NCI-H1930 (cell line): ENCODE results near the gene MCAM.
A peak's percentile ranks its signal among the peaks of the same experiment; 100 is the strongest.

Experiments used
- DNase-seq, 2 experiments: peaks; one replicate each; lab custom pipeline; 2025; lab: John Stamatoyannopoulos, UW

MCAM gene

DNA sequence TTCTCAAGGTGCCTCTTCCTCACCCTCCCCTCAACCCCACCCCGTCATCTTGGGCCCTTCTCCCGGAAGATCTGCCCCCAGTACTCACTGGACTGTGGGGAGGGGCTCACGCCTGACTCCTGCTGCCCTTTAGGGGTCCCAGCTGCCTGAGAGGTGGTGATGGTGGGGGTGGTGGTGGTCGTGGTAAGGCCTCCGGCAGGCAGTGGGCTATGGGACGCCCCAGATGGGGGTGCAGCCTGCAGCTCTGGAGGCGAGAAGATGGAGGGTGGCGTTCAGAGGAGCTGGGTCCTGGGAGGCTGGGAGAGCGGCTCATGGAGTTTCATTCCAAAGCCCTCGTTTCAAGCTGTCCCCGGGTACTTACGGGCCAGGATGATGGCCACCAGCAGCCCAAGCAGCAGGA, 28.8 kb upstream of the MCAM start:
- no peak for DNase-seq

DNA sequence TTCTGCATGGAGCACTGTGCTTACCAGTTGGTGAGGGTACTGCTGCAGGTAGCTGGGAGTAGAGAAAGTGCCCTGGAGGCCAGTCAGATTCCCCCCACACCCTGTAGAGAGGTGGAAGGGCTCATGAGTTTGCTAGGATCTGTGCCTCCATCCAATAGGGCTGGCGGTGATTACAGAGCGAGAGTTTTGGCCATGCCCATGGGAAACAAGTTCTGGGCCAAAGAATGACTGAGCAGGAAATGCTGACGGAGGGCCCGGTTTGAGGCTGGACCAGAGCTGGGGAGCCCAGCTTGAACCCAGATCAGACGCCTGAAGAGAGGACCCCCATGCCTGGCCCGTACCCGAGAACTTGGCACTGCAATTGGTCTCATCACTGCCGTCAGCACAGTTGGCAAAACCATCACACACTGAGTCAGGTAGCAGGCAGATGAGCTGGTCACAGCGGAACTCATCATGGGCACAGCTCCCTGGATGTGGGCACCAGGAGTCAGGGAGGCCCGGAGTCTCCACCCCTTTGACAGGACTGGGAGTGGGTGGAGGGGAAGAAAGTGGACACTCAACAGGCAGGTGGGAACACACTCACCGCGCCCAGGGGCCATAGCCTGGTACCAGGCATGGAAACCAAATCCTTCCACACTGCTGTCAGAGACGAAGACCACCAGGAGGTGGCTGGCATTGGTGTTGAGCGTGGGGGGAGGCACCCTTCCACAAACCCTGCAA, 27.5 kb upstream of the MCAM start:
- no peak for DNase-seq

- no peak for DNase-seq
These were observed 26.8 kb upstream of the MCAM start for GRCh38 chr11:119343726-119344125.

- no peak for DNase-seq
These were observed 25.6 kb upstream of the MCAM start for GRCh38 chr11:119342362-119343130.

- no peak for DNase-seq
These were observed 25.0 kb upstream of the MCAM start for GRCh38 chr11:119342023-119342300.

DNA sequence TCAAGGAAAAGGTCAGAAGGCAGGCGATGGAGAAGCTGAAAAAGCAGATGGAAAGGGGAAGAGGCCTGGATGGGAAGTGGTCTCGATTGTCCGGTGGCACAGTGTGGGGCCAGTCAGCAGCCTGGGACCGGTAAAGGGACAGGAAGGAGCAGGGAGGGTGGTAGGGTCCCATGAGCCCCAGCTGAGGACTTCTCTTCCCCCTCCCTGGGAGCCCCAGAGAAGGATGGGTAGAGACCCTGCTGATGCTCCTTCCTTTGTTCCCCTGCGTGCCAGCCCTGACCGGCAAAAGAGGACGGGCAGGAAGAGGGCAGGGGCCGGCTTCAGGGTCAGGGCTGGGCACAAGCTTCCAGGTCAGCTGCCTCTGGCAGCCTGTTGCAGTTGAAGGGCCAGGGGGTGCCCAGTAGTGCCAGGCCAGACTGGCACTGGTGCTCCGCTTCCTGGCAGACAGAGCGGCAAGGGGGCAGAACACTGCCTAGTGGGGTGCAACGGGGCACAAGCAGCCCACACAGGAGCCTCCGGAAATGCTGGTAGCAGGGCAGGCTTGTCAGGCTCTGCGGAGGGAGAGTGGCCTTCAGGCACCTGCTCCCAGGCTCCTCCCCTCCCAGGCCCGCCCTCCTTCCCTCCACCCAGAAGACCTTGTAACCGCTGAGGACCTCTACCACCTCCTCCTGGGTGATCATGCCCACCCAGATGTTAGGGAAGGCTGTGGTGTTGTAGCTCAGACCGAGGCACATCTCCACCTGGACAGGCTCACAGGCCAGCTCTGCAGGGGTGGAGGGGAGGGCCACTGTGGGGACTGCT, 24.5 kb upstream of the MCAM start:
- DNase-seq = no peak

DNA sequence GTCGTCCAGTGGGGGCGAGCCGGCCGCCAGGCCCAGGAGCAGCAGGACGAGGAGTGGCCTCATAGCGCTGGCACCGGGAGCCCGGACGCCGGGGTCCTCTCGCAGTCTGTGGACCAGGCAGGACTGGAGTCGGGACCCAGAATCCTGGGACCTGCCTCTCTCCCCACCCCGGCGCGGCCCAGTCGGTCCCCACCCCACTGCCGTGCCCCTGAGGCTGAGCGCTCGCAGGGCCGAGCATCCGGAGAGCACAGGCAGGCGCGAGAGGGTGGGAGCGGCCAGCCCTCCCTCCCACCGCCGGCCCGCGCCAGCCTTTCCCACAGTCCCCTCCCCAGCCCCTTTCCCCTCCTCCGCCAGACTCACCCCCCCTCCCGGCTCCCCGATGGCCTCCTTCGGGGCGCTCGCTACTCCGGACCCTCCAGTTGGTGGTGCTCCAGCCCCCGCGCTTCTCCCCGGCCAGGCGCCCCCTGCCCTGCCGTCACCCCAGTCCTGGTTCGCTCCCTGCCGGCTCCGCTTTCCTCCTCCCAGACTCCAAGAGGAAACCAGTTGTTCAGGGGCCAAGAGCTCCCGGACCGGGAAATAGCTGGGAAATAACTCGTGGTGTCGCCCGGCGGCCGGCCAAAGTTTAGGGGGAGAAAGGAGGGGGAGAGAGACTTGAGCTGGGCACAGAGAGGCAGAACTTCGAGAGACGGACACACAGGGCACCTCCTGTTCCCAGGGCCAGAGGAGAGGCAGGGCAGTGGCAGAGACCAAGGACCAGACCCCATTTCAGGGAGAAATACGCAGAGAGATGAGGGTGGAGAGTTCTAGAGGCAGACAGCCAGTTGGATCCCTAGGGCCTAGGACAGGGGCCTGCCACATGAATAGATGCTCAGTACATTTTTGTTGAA, 23.6 kb upstream of the MCAM start, which contains the start of gene C1QTNF5:
Gene C1QTNF5 (minus strand): TSS at position 549 of the 887 bp plus-strand sequence. CDS start 486 bp downstream, at position 63.
- DNase-seq = no peak

DNA sequence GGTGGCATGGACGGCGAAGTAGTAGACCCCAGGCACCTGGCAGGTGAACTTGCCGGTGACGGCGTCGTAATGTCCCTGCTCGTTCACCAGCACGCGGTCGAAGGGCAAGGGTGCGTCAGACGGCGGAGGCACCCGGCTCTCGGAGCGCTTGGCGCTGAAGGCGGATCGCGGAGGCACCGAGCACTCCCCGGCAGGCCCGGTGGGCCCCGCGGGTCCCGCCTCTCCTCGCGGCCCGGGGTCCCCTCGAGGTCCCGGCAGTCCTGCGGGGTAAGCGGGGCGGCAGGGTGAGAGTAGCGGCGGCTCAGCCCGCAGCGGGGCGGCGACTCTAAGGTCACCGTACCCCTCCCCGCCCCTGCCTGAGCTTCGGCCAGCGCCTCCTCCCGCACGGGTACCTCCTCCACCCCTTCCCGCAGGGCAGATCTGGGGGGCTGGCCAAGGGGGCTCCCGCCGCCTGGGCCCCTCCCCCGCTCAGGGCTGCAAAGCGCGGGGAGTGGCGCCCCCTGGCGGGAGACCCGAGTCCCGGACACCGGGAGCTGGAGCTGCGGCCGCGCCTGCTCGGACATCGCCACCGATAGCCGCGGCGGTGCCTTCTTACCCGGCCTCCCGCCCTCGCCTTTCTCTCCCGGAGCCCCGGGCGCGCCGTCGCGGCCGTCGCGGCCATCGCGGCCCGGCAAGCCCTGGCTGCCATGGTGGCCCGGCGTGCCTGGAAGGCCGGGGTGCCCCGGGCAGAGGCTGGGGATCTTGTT, 22.8 kb upstream of the MCAM start:
- peak; percentile 33 to 82 for DNase-seq

DNA sequence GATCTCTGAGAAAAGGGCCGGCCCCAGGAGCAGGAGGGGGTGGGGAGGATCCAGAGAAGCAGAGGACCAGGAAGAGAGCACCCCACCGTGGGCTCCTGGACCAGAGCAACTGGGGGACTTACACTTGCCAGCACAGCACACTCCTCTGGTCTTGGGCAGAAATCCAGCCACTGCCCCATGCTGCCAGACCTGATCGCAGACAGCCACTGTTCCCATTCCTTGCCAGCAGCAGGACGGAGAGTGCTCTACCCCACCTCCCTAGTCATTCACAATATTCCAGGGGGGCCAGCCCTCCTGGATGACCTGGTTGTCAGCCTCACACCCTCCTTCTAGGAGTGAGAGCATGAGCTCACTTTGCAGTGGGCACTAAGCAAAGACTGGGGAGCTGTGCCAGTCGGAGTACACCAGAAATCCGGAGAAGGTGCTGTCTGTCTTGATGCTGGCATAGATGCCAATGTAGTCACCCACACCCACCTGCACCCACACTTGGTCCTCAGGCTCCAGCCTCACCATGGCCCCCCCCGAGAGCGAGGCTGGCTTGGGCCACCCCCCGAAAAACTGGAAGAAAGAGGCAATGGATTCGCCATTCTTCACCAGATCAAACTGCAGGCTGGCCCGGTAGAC, 22.1 kb upstream of the MCAM start:
- no peak for DNase-seq

DNA sequence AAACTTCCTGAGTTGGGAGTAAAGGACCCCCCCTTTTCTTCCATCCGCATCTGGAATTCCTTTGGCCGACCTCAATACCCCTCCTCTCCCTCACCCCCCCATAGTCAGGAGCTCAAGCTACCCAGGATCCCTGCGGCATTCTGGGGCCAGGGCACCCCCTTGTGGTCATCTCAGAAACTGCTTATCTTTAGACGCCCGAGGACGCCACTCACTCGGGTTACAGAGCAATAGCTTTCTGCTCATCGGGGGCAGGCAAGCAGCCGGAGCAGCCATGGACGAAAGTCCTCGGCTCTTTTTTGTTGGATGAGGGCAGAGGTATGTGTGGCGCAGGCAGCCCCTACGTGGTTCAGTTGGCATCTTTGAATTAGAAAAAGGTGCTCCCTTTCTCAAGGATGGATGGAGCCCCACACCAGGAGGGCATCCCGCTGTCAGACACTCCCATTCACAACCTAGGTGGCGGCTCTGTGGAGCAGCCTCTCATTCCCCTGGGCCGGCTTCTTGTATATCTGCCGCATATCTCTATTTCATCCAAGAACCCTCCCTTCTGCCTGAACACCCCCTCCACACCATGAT, 21.5 kb upstream of the MCAM start:
- DNase-seq = peak; percentile 53 to 77

DNA sequence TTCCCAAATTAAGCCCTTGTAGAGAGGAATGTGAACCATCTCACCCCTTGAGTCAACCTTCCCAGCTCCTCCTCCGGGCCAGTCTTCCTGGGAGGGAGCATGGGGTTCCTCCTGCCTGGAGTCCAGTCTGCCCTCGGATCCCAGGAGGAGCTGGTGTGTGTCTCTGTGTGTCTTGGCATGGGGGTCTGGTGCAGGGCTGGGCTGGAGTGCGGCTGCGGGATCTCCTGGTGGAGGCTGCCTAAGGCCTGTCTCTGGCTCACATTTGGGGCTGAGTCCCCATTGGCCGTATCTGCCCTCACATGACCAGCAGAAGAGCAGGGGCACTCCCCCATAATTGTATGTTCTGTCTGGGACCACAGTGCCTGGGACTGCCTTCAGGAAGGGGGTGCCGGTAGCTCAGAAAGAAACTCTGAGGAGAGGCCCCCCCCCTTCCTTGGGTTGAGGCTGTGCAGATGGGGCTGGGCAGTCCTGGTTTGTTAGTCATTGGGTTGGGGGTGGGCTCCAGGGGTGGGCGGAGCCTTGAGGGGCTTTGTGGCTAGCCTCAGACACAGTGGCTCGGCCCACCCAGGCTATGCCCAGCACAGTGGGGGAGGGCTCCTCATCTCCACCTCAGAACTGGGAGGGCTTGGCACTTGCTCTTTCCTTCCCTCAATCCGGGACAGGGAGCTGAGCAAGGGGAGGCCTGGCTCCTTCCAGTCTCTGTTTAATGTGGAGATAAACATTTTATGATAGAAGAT, 20.8 kb upstream of the MCAM start:
- DNase-seq = no peak

GRCh38 chr11:119336744-119337469, 20.0 kb upstream of the MCAM start:
- no peak for DNase-seq

DNA sequence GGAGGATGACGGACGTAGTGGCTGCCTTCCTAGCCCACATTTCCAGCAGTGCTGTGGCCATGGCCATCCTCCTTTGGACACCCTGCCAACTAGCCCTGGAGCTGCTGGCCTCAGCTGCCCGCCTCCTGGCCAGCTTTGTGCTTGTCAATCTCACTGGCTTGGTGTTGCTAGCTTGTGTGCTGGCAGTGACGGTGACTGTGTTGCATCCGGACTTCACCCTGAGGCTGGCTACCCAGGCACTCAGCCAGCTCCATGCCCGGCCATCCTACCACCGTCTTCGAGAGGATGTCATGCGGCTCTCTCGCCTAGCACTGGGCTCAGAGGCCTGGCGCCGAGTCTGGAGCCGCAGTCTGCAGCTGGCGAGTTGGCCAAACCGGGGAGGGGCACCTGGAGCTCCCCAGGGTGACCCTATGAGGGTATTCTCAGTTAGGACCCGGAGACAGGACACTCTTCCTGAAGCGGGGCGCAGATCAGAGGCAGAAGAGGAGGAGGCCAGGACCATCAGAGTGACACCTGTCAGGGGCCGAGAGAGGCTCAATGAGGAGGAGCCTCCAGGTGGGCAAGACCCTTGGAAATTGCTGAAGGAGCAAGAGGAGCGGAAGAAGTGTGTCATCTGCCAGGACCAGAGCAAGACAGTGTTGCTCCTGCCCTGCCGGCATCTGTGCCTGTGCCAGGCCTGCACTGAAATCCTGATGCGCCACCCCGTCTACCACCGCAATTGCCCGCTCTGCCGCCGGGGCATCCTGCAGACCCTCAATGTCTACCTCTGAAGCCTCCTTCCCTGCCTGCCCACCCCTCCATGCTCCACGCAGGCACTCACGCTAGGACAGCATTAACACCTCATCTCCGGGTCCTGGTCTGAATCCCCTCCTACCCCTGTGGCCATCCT, 19.0 kb upstream of the MCAM start:
- DNase-seq = no peak

GRCh38 chr11:119335091-119335654, 18.2 kb upstream of the MCAM start:
- DNase-seq = no peak

- DNase-seq = peak; percentile 95 to 97
These were observed 17.4 kb upstream of the MCAM start, which contains the start of gene RNF26 for GRCh38 chr11:119334174-119334930. Gene RNF26, plus strand, starts transcription at chr11:119334527. Its CDS starts 596 bp downstream, at chr11:119335123.

- no peak for DNase-seq
These were observed 15.3 kb upstream of the MCAM start for GRCh38 chr11:119332111-119332765.
